H1 (cell line): ENCODE results near the gene KCNT1. TPM values are rescaled to one million over a fixed set of nuclear protein-coding genes. Genes with fewer than 3 reads are reported as not detected.

ENCODE experiments used
- CTCF ChIA-PET: fragments of 300-600 bp; sonication (Branson Sonifier 250); formaldehyde crosslinking; loops from one replicate; lab custom pipeline; 2021; ENCODE audit not compliant: partially characterized antibody; lab: Charles Lee
- POLR2A ChIA-PET: fragments of 300-600 bp; sonication (Branson Sonifier 250); formaldehyde crosslinking; loops from one replicate; lab custom pipeline; 2021; ENCODE audit warnings: inconsistent platforms; ENCODE audit not compliant: partially characterized antibody; lab: Charles Lee
- DNase-seq, 2 experiments: peaks; one replicate each; pipeline versions ENCODE4 v3.0.0 to v3.0.0-alpha.2; 2010 to 2022; ENCODE audit warnings: low spot score in 2 of 2, low read depth in 1 of 2, mixed read lengths in 1 of 2
- FAIRE-seq: peaks from 2 replicates; lab custom pipeline; 2011; peaks lifted over from hg19 to GRCh38; lab: Jason Lieb, UNC
- H2AFZ ChIP-seq: 2 replicates; pipeline ENCODE4 v1.8.1; 2012; ENCODE audit warnings: low read length, inconsistent platforms
- H2AK5ac ChIP-seq: 2 replicates; pipeline ENCODE4 v1.6.1; 2013; ENCODE audit warnings: low read depth, low read length
- H2BK120ac ChIP-seq: replicated peaks from 2 replicates; pipeline ENCODE3; 2013; ENCODE audit warnings: low read depth, low read length, inconsistent platforms
- H2BK12ac ChIP-seq: 2 replicates; pipeline ENCODE4 v1.6.1; 2013; ENCODE audit warnings: low read depth, low read length
- H2BK15ac ChIP-seq: 2 replicates; pipeline ENCODE4 v1.6.1; 2013; ENCODE audit warnings: low read length
- H2BK20ac ChIP-seq: 2 replicates; pipeline ENCODE4 v1.6.1; 2013; ENCODE audit warnings: low read length
- H2BK5ac ChIP-seq: 2 replicates; pipeline ENCODE4 v1.6.1; 2013; ENCODE audit warnings: low read depth, low read length
- H3K14ac ChIP-seq: 2 replicates; pipeline ENCODE4 v1.6.1; 2013; ENCODE audit warnings: inconsistent platforms; ENCODE audit not compliant: insufficient read length
- H3K18ac ChIP-seq: 2 replicates; pipeline ENCODE4 v1.6.1; 2013; ENCODE audit warnings: low read length; ENCODE audit errors: extremely low read depth
- H3K23ac ChIP-seq: 2 replicates; pipeline ENCODE4 v1.6.1; 2013; ENCODE audit warnings: inconsistent platforms; ENCODE audit not compliant: insufficient read length
- H3K23me2 ChIP-seq: 2 replicates; pipeline ENCODE4 v1.6.1; 2013; ENCODE audit warnings: low read depth, low read length
- H3K27ac ChIP-seq: 2 replicates; pipeline ENCODE4 v1.6.1; 2011; ENCODE audit warnings: low read depth, low read length, inconsistent platforms
- H3K27me3 ChIP-seq, 4 experiments: replicated peaks in 1 of 4; 1 replicate in 1 of 4; 2 replicates in 3 of 4; pipeline versions ENCODE4 v1.6.1 to v1.8.1; 2011 to 2013; ENCODE audit warnings: low read length in 3 of 4, mild to moderate bottlenecking in 3 of 4, inconsistent platforms in 2 of 4, mixed read lengths in 2 of 4, moderate library complexity in 1 of 4; ENCODE audit not compliant: control insufficient read depth in 3 of 4, insufficient read depth in 3 of 4; ENCODE audit errors: extremely low read depth in 1 of 4
- H3K36me3 ChIP-seq, 4 experiments: 2 replicates each; pipeline versions ENCODE4 v1.6.1 to v1.8.1; 2011 to 2013; ENCODE audit warnings: mild to moderate bottlenecking in 4 of 4, low read length in 3 of 4, moderate library complexity in 2 of 4, control low read depth in 1 of 4, inconsistent platforms in 1 of 4; ENCODE audit not compliant: insufficient read depth in 4 of 4, control insufficient read depth in 2 of 4
- H3K4ac ChIP-seq: replicated peaks from 2 replicates; pipeline ENCODE3; 2013; ENCODE audit warnings: low read length, low read depth, mixed read lengths, inconsistent platforms; ENCODE audit not compliant: insufficient read length
- H3K4me1 ChIP-seq, 4 experiments: replicated peaks in 1 of 4; 1 replicate in 1 of 4; 2 replicates in 3 of 4; pipeline versions ENCODE4 v1.6.1 to v1.8.1; 2011 to 2013; ENCODE audit warnings: low read length in 3 of 4, inconsistent platforms in 2 of 4, mixed read lengths in 1 of 4; ENCODE audit not compliant: insufficient read depth in 4 of 4, control insufficient read depth in 3 of 4
- H3K4me2 ChIP-seq, 2 experiments: 2 replicates each; pipeline versions ENCODE4 v1.6.1 to v1.8.1; 2011 to 2013; ENCODE audit warnings: low read depth in 2 of 2, low read length in 2 of 2, control low read depth in 1 of 2, inconsistent platforms in 1 of 2, mild to moderate bottlenecking in 1 of 2; ENCODE audit not compliant: insufficient read depth in 1 of 2
- H3K4me3 ChIP-seq, 4 experiments: fragments of 200-600, 300-600 bp in 1 of 4; sonication (generic), shearing (Covaris generic), sonication (Bioruptor Twin) in 1 of 4; 2 replicates each; pipeline versions ENCODE4 v1.5.1 to v1.8.1; 2011 to 2016; ENCODE audit warnings: low read length in 4 of 4, low read depth in 3 of 4, control low read depth in 2 of 4, inconsistent platforms in 2 of 4, mild to moderate bottlenecking in 2 of 4, mixed read lengths in 1 of 4, moderate library complexity in 1 of 4; ENCODE audit not compliant: insufficient read depth in 2 of 4; ENCODE audit errors: extremely low read depth in 1 of 4
- H3K56ac ChIP-seq: replicated peaks from 2 replicates; pipeline ENCODE3; 2013; ENCODE audit warnings: low read depth, mild to moderate bottlenecking, mixed read lengths, low read length, inconsistent platforms; ENCODE audit not compliant: insufficient read length
- H3K79me1 ChIP-seq: 2 replicates; pipeline ENCODE4 v1.6.1; 2013; ENCODE audit warnings: low read depth, low read length, control low read depth
- H3K79me2 ChIP-seq, 2 experiments: 2 replicates each; pipeline versions ENCODE4 v1.6.1 to v1.8.1; 2012 to 2013; ENCODE audit warnings: low read length in 2 of 2, mild to moderate bottlenecking in 2 of 2, inconsistent platforms in 1 of 2; ENCODE audit not compliant: insufficient read depth in 2 of 2, control insufficient read depth in 1 of 2
- H3K9ac ChIP-seq, 4 experiments: replicated peaks in 1 of 4; 1 replicate in 1 of 4; 2 replicates in 3 of 4; pipeline versions ENCODE4 v1.6.1 to v1.8.1; 2011 to 2013; ENCODE audit warnings: low read depth in 3 of 4, low read length in 3 of 4, control low read depth in 2 of 4, mild to moderate bottlenecking in 2 of 4, moderate library complexity in 2 of 4, inconsistent platforms in 1 of 4; ENCODE audit errors: extremely low read depth in 1 of 4
- H3K9me3 ChIP-seq, 2 experiments: 2 replicates each; pipeline versions ENCODE4 v1.6.1 to v1.8.1; 2012 to 2013; ENCODE audit warnings: mild to moderate bottlenecking in 2 of 2, moderate library complexity in 2 of 2, control low read depth in 1 of 2, inconsistent platforms in 1 of 2, low read depth in 1 of 2, low read length in 1 of 2, mixed read lengths in 1 of 2; ENCODE audit not compliant: insufficient read depth in 2 of 2
- H4K20me1 ChIP-seq, 2 experiments: replicated peaks in 1 of 2; 2 replicates each; pipeline versions ENCODE3 to v1.8.1; 2011 to 2013; ENCODE audit warnings: inconsistent platforms in 2 of 2, low read length in 2 of 2, mild to moderate bottlenecking in 1 of 2; ENCODE audit not compliant: insufficient read depth in 2 of 2, control insufficient read depth in 1 of 2
- H4K5ac ChIP-seq: 2 replicates; pipeline ENCODE4 v1.6.1; 2013; ENCODE audit warnings: low read length, low read depth, mixed read lengths, inconsistent platforms; ENCODE audit not compliant: insufficient read length
- H4K8ac ChIP-seq: 2 replicates; pipeline ENCODE4 v1.8.0; 2013; ENCODE audit warnings: mild to moderate bottlenecking, moderate library complexity, low read length, inconsistent platforms; ENCODE audit not compliant: insufficient read depth; ENCODE audit errors: extremely low read depth
- H4K91ac ChIP-seq: replicated peaks from 2 replicates; pipeline ENCODE3; 2013; ENCODE audit warnings: low read length, mixed read lengths, inconsistent platforms; ENCODE audit not compliant: insufficient read length
- CBX8 ChIP-seq: fragments of 300-800, 300-1000 bp; sonication (generic); IDR thresholded peaks from 2 replicates; pipeline ENCODE4 v1.7.1; 2016; ENCODE audit warnings: low read depth, low read length, borderline replicate concordance
- GABPA ChIP-seq: IDR thresholded peaks from 2 replicates; pipeline ENCODE4 v1.6.1; 2011; ENCODE audit warnings: mild to moderate bottlenecking, low read length, moderate library complexity, borderline replicate concordance; ENCODE audit not compliant: insufficient read depth
- HDAC2 ChIP-seq, 2 experiments: fragments of 300-600 bp in 1 of 2; sonication (generic) in 1 of 2; IDR thresholded peaks; 2 replicates each; pipeline ENCODE4 v1.6.1; 2011 to 2012; ENCODE audit warnings: low read depth in 2 of 2, low read length in 2 of 2, mild to moderate bottlenecking in 2 of 2, moderate library complexity in 2 of 2, borderline replicate concordance in 1 of 2, inconsistent platforms in 1 of 2
- JUN ChIP-seq: IDR thresholded peaks from 2 replicates; pipeline ENCODE4 v1.6.1; 2011; ENCODE audit warnings: low read depth, mild to moderate bottlenecking, improper control_type of control experiment, low read length
- JUND ChIP-seq: IDR thresholded peaks from 2 replicates; pipeline ENCODE4 v1.6.1; 2011; ENCODE audit warnings: mild to moderate bottlenecking, improper control_type of control experiment, low read length
- POLR2AphosphoS5 ChIP-seq: IDR thresholded peaks from 2 replicates; pipeline ENCODE4 v1.6.1; 2011; ENCODE audit warnings: low read depth, low read length
- RBBP5 ChIP-seq: IDR thresholded peaks from 2 replicates; pipeline ENCODE4 v1.7.1; 2012; ENCODE audit warnings: low read depth, mild to moderate bottlenecking, inconsistent platforms, low read length, moderate library complexity, borderline replicate concordance
- SAP30 ChIP-seq: fragments of 300-600 bp; sonication (generic); IDR thresholded peaks from 2 replicates; pipeline ENCODE4 v1.7.1; 2012; ENCODE audit warnings: low read length, moderate library complexity, mild to moderate bottlenecking, inconsistent platforms; ENCODE audit not compliant: insufficient read depth, insufficient replicate concordance
- ZNF274 ChIP-seq: IDR thresholded peaks from 2 replicates; pipeline ENCODE4 v1.7.0; 2012; ENCODE audit warnings: low read length, borderline replicate concordance; ENCODE audit errors: extremely low read depth
- WGBS, 2 experiments: shearing (Covaris generic) in 1 of 2; methylation state at CpG; one replicate each; pipeline versions ENCODE4 v1.1.6 to v1.1.7; 2013 to 2015; ENCODE audit warnings: low lambda C conversion rate in 2 of 2, mixed read lengths in 2 of 2, inconsistent platforms in 1 of 2, low coverage in 1 of 2, missing lambda C conversion rate in 1 of 2; ENCODE audit not compliant: insufficient replicate concordance in 2 of 2, insufficient coverage in 1 of 2, insufficient read length in 1 of 2; ENCODE audit errors: extremely low coverage in 1 of 2, missing lambda C conversion rate in 1 of 2; 5-methylcytosine and 5-hydroxymethylcytosine counted together
- polyA plus RNA-seq, 7 experiments: library from polyadenylated mRNA; depleted of rRNA in 3 of 7; stranded (reverse) in 5 of 7; unstranded in 2 of 7; fragments of >200 nt in 5 of 7; fragments of 200-250 nt in 2 of 7; gene quantifications; 1 replicate in 5 of 7; 2 replicates in 1 of 7; 4 replicates in 1 of 7; pipeline versions ENCODE4 v1.2.1 to v1.2.3, GENCODE V29; 2011 to 2013; ENCODE audit warnings: missing spikeins in 2 of 7, mixed read lengths in 2 of 7
- total RNA-seq: library from RNA; stranded (reverse); fragmentation: NEBNext Ultra II Directional; extraction: Animal tissue kit (Norgen Biotek cat#: 25700); gene quantifications from 2 replicates; pipeline ENCODE4 v1.2.1, GENCODE V29; 2021
- TF ChIP-seq, protein P1 (sequence below): IDR thresholded peaks from 2 replicates; pipeline ENCODE4 v1.6.1; 2011; ENCODE audit warnings: low read depth, mild to moderate bottlenecking, low read length; ENCODE audit not compliant: insufficient read depth
- TF ChIP-seq, protein P2 (sequence below): IDR thresholded peaks from 2 replicates; pipeline ENCODE4 v1.6.1; 2012; ENCODE audit warnings: inconsistent platforms

KCNT1 gene
- total and polyA plus RNA-seq, 2 of the 8 experiments (the other 6 are each of a cell fraction or from before 2014, with no cell fraction given): 0.13 to 0.20 TPM

DNA sequence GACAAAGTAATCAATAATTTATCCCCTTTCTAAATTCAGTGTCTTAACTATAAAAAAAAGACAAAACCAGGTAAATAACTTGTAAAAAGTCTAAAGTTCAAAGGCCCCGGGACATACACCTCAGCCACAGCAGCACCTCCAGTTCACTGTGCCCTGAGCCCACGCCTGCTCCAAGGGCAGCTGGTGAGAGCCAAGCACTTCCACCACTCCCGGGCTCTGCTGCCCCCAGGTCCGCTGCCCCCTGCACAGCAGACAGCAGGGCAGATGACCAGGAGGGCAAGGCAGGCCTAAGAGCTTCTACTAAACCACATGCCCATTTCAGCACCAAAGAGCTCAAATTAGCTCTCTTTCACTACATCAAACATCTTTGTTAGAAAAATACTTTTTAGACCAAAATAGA, 113.4 kb downstream of the KCNT1 start:
- no peak overlapping the region for H2BK12ac ChIP-seq
- no peak overlapping the region for H2BK20ac ChIP-seq
- H3K9ac ChIP-seq: no peak overlapping the region
- no peak for DNase-seq
- no peak overlapping the region for H3K4ac ChIP-seq
- TF ChIP-seq, protein P1, sequence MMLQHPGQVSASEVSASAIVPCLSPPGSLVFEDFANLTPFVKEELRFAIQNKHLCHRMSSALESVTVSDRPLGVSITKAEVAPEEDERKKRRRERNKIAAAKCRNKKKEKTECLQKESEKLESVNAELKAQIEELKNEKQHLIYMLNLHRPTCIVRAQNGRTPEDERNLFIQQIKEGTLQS: no peak
- TF ChIP-seq RBBP5 (no peak), JUND (no peak), ZNF274 (no peak), POLR2AphosphoS5 (no peak), HDAC2 (IDR thresholded peaks at IDR 0.05; ENCODE audit: borderline replicate concordance in 1 of 2, low read depth in 2 of 2, low read length in 2 of 2) (no peak), JUN (no peak), GABPA (no peak), SAP30 (no peak), CBX8 (no peak)
- TF ChIP-seq, protein P2, sequence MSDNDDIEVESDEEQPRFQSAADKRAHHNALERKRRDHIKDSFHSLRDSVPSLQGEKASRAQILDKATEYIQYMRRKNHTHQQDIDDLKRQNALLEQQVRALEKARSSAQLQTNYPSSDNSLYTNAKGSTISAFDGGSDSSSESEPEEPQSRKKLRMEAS: no peak
- TF ChIP-seq, all 59 proteins: peak for 0
- no peaks in the 10 kb centered on the region for H3K27me3 ChIP-seq
- no peak for FAIRE-seq
- no peak overlapping the region for H3K4me2 ChIP-seq
- no peak overlapping the region; the same call in 1 of the 2 replicates for H2BK5ac ChIP-seq
- H4K5ac ChIP-seq: no peak overlapping the region
- H4K20me1 ChIP-seq: peaks cover 7 to 11% of the 10 kb centered on the region in 2 experiments
- H3K36me3 ChIP-seq: peaks cover 22 to 70% (median 61%) of the 10 kb centered on the region in 4 experiments
- H3K23me2 ChIP-seq: no peaks in the 10 kb centered on the region
- no peak overlapping the region for H2BK15ac ChIP-seq
- ChIA-PET POLR2A (no interaction called here), CTCF (interaction anchor here (0.6 to 1.1 kb wide), 2 partner anchors 148 to 323 kb away, joined by 4 to 5 read pairs; no protein-coding TSS in a partner anchor)
- WGBS, 2 experiments: 86% methylated on average over 4 of the region's 4 CpGs; no CpG with 5 or more reads in 1 of the 2 experiments
- no peak overlapping the region for H3K23ac ChIP-seq
- no peak overlapping the region for H3K18ac ChIP-seq
- H3K27ac ChIP-seq: no peak overlapping the region
- no peak overlapping the region for H3K56ac ChIP-seq
- no peaks in the 10 kb centered on the region for H3K79me2 ChIP-seq
- H4K91ac ChIP-seq: no peak overlapping the region
- H3K79me1 ChIP-seq: no peaks in the 10 kb centered on the region
- no peak overlapping the region for H3K14ac ChIP-seq
- no peaks in the 10 kb centered on the region for H3K9me3 ChIP-seq
- H2AK5ac ChIP-seq: no peak overlapping the region
- no peak overlapping the region for H4K8ac ChIP-seq
- no peak overlapping the region for H2AFZ ChIP-seq
- no peak overlapping the region for H3K4me3 ChIP-seq
- H3K4me1 ChIP-seq: no peaks in the 10 kb centered on the region; a peak in 1 of 7 replicates
- H2BK120ac ChIP-seq: no peak overlapping the region
